SK-N-SH treated with all-trans-retinoic acid at 6 μM for 48 hours (cell line): ENCODE measurements around the gene CLNS1A.

ENCODE experiments used
- SNAI2 ChIP-seq: fragments of 250-450 bp; sonication (Bioruptor Pico); IDR thresholded peaks from 2 replicates; pipeline ENCODE4 v1.5.0; 2020; ENCODE audit warnings: mild to moderate bottlenecking, moderate library complexity
- ZFP30 ChIP-seq: fragments of 450-650 bp; formaldehyde crosslinking; IDR thresholded peaks from 2 replicates; pipeline ENCODE4 v1.5.0; 2022; ENCODE audit warnings: mild to moderate bottlenecking, moderate library complexity

GRCh38 chr11:77592727-77593126, 44.9 kb downstream of the CLNS1A start:
- TF ChIP-seq ZFP30 (CRISPR knock-in tag) (no peak), SNAI2 (no peak)
